ENCODE data around the gene LTC4S. TPM values are rescaled to one million over a fixed set of nuclear protein-coding genes. Genes with fewer than 3 reads are reported as not detected.

The LTC4S gene
- total RNA-seq, 1 experiment from 2014 or later: 2.4 TPM

- no TSS peak for BruUV-seq (replicated peaks)
- POLR2A ChIA-PET: no interaction called here
Observed at GRCh38 chr5:179772351-179772750, 21.4 kb upstream of the LTC4S start.

GRCh38 chr5:179773686-179774040, 20.1 kb upstream of the LTC4S start:
- BruUV-seq (replicated peaks): no TSS peak
- Histone ChIP-seq H3K27me3 (replicated peaks; ENCODE audit: control insufficient read depth, insufficient read depth, low read length) (no peaks in the 10 kb centered on the region), H3K4me1 (no peaks in the 10 kb centered on the region), H3K36me3 (ENCODE audit: control insufficient read depth, insufficient read depth, low read length) (no peaks in the 10 kb centered on the region; the same call in none of the 2 replicates), H3K9me3 (no peaks in the 10 kb centered on the region), H3K4me3 (ENCODE audit: low read depth, low read length) (no peak overlapping the region)
- Mint-ChIP-seq H3K27ac (ENCODE audit: unreplicated experiment) (no peak overlapping the region), H3K36me3 (ENCODE audit: insufficient read depth, unreplicated experiment) (peaks cover 86% of the 10 kb centered on the region), H3K4me1 (ENCODE audit: low read depth, unreplicated experiment) (no peaks in the 10 kb centered on the region), H3K27me3 (ENCODE audit: insufficient read depth, unreplicated experiment) (no peaks in the 10 kb centered on the region), H3K9me3 (ENCODE audit: unreplicated experiment) (no peaks in the 10 kb centered on the region), H3K4me3 (ENCODE audit: unreplicated experiment) (no peak overlapping the region)
- DNase-seq: no peak
- POLR2A ChIA-PET: no interaction called here
- CTCF ChIA-PET: no interaction called here
- no peak for TF ChIP-seq CTCF (IDR thresholded peaks at IDR 0.05; ENCODE audit: insufficient read depth in 1 of 2, low read depth in 1 of 2, low read length in 1 of 2, severe bottlenecking in 1 of 2, unreplicated experiment in 1 of 2)
- intact Hi-C loops (cut with micrococcal nuclease; ENCODE audit: unreplicated experiment): no loop called here

More at GRCh38 chr5:179772351-179772750, 21.4 kb upstream of the LTC4S start:
- H3K4me1 Mint-ChIP-seq (ENCODE audit: low read depth, unreplicated experiment): no peaks in the 10 kb centered on the region
- no peak for TF ChIP-seq CTCF (IDR thresholded peaks at IDR 0.05; ENCODE audit: insufficient read depth in 1 of 2, low read depth in 1 of 2, low read length in 1 of 2, severe bottlenecking in 1 of 2, unreplicated experiment in 1 of 2)
- H3K4me1 ChIP-seq: no peaks in the 10 kb centered on the region
- no peak overlapping the region for H3K4me3 ChIP-seq (ENCODE audit: low read depth, low read length)
- H3K36me3 Mint-ChIP-seq (ENCODE audit: insufficient read depth, unreplicated experiment): peaks cover 85% of the 10 kb centered on the region
- no peaks in the 10 kb centered on the region for H3K27me3 ChIP-seq (replicated peaks; ENCODE audit: control insufficient read depth, insufficient read depth, low read length)
- H3K9me3 ChIP-seq: no peaks in the 10 kb centered on the region
- no peak for DNase-seq
- no peaks in the 10 kb centered on the region; the same call in none of the 2 replicates for H3K36me3 ChIP-seq (ENCODE audit: control insufficient read depth, insufficient read depth, low read length)
- CTCF ChIA-PET: no interaction called here
- no peak overlapping the region for H3K4me3 Mint-ChIP-seq (ENCODE audit: unreplicated experiment)
- no peaks in the 10 kb centered on the region for H3K27me3 Mint-ChIP-seq (ENCODE audit: insufficient read depth, unreplicated experiment)
- no peak overlapping the region for H3K27ac Mint-ChIP-seq (ENCODE audit: unreplicated experiment)
- H3K9me3 Mint-ChIP-seq (ENCODE audit: unreplicated experiment): no peaks in the 10 kb centered on the region
- intact Hi-C loops (cut with micrococcal nuclease; ENCODE audit: unreplicated experiment): no loop called here

GRCh38 chr5:179774442-179774841, 19.3 kb upstream of the LTC4S start:
- Histone ChIP-seq H3K9me3 (no peaks in the 10 kb centered on the region), H3K36me3 (ENCODE audit: control insufficient read depth, insufficient read depth, low read length) (no peaks in the 10 kb centered on the region; the same call in none of the 2 replicates), H3K4me3 (ENCODE audit: low read depth, low read length) (no peak overlapping the region), H3K27me3 (replicated peaks; ENCODE audit: control insufficient read depth, insufficient read depth, low read length) (no peaks in the 10 kb centered on the region), H3K4me1 (no peaks in the 10 kb centered on the region)
- Mint-ChIP-seq H3K27ac (ENCODE audit: unreplicated experiment) (no peak overlapping the region), H3K4me3 (ENCODE audit: unreplicated experiment) (no peak overlapping the region), H3K36me3 (ENCODE audit: insufficient read depth, unreplicated experiment) (peaks cover 83% of the 10 kb centered on the region), H3K27me3 (ENCODE audit: insufficient read depth, unreplicated experiment) (no peaks in the 10 kb centered on the region), H3K9me3 (ENCODE audit: unreplicated experiment) (no peaks in the 10 kb centered on the region), H3K4me1 (ENCODE audit: low read depth, unreplicated experiment) (no peaks in the 10 kb centered on the region)
- POLR2A ChIA-PET: no interaction called here
- BruUV-seq (replicated peaks): no TSS peak
- no peak for DNase-seq
- CTCF ChIA-PET: no interaction called here
- TF ChIP-seq CTCF (IDR thresholded peaks at IDR 0.05; ENCODE audit: insufficient read depth in 1 of 2, low read depth in 1 of 2, low read length in 1 of 2, severe bottlenecking in 1 of 2, unreplicated experiment in 1 of 2): no peak
- intact Hi-C loops (cut with micrococcal nuclease; ENCODE audit: unreplicated experiment): no loop called here

Data from Caco-2 (cell line).